Measurements from ENCODE around the gene TIMMDC1. TPM values are rescaled to one million over a fixed set of nuclear protein-coding genes. Genes with fewer than 3 reads are reported as not detected.

The TIMMDC1 gene
- total RNA-seq, 1 donor from 2014 or later = 91.7 TPM

DNA sequence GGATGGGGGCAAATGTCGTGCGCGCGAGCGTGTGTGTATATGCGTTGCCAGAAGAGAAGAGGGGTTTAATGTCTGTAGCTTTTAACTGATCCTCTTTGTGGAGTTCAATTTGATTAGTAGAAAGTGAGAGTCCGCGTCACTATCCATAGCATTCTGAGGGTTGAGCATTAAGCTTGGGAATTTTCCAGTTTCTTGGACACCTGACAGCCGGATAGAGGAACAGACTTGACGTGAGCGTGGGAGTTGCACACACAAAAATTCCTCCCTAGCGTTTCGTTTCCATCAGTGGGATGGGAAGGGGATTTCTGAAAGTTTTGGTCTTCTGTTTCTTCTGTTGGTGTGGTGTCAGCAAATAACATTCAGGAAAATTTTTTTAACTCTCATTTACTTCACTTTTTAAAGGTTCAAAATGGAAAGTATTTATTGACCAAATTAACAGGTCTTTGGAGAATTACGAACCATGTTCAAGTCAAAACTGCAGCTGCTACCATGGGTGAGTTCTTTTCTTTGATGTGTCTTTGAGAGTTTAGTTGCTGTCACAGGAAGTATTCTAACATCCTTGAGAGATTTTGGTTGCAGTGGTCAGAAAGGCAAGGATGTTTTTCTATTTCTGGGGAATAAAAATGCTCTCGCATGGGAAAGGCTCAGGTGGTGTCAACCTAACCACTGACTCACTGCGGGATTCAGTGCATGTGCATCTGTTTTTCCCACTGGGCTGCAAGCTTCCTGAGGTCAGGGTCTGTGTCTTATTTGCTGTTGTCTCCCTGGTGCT lies 28.7 kb upstream of the TIMMDC1 start:
- Histone ChIP-seq H4K20me1 (ENCODE audit: low read depth) (no peaks in the 10 kb centered on the region), H3K27me3 (no peaks in the 10 kb centered on the region), H3K4me2 (peak overlapping the region; percentile 92), H3K27ac (no peak overlapping the region), H3K36me3 (no peaks in the 10 kb centered on the region), H3K4me3 (peak overlapping the region; percentile 98), H3K9me3 (ENCODE audit: low read depth) (no peaks in the 10 kb centered on the region), H3F3A (ENCODE audit: low read depth) (peaks cover 5% of the 10 kb centered on the region), H3K9ac (peak overlapping the region; percentile 76), H3K79me2 (ENCODE audit: low read depth) (peaks cover 14% of the 10 kb centered on the region), H2AFZ (replicated peaks) (peak overlapping the region; percentile 100), H3K4me1 (peaks cover 6% of the 10 kb centered on the region)
- Mint-ChIP-seq H3K36me3 (peaks cover 11% of the 10 kb centered on the region), H3K27me3 (ENCODE audit: insufficient read depth, low read depth) (no peaks in the 10 kb centered on the region), H3K4me3 (peak overlapping the region; percentile 97), H3K9me3 (no peaks in the 10 kb centered on the region), H3K4me1 (peaks cover 24% of the 10 kb centered on the region), H3K27ac (peak overlapping the region; percentile 85)
- no peak for DNase-seq (ENCODE audit: low spot score)
- no peak for TF ChIP-seq EZH2phosphoT487 (IDR thresholded peaks at IDR 0.05)
- TF ChIP-seq EZH2 (IDR thresholded peaks at IDR 0.05) = no peak

DNA sequence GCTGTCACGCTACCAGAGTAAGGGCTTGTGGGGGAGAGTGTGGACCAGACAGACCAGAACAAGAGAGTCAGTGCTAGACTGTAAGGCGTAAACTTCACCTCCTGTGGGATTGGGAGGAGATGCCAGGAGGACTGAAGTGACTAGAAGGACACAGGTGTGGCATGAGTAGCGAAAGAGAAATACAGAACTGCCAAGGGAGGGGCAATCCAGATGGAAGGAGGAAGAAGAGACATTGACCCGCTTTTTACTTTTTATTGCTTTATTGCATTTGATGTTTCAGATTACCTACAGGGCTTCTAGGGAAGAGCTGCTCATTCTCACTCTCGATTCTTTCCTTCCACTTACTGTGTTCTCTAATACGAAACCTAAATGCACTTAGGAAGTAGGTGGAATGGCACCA lies 27.5 kb upstream of the TIMMDC1 start:
- Histone ChIP-seq H3K9me3 (ENCODE audit: low read depth) (no peaks in the 10 kb centered on the region), H3K9ac (no peak overlapping the region), H3K27ac (no peak overlapping the region), H3K27me3 (no peaks in the 10 kb centered on the region), H3K36me3 (no peaks in the 10 kb centered on the region), H3K4me2 (no peak overlapping the region), H3K4me1 (peaks cover 6% of the 10 kb centered on the region), H3K79me2 (ENCODE audit: low read depth) (peaks cover 14% of the 10 kb centered on the region), H3K4me3 (no peak overlapping the region), H4K20me1 (ENCODE audit: low read depth) (no peaks in the 10 kb centered on the region), H2AFZ (replicated peaks) (no peak overlapping the region), H3F3A (ENCODE audit: low read depth) (peaks cover 5% of the 10 kb centered on the region)
- Mint-ChIP-seq H3K4me3 (peak overlapping the region; percentile 57), H3K27me3 (ENCODE audit: insufficient read depth, low read depth) (no peaks in the 10 kb centered on the region), H3K4me1 (peaks cover 24% of the 10 kb centered on the region), H3K9me3 (no peaks in the 10 kb centered on the region), H3K36me3 (peaks cover 11% of the 10 kb centered on the region), H3K27ac (peak overlapping the region; percentile 12)
- DNase-seq (ENCODE audit: low spot score) = no peak
- TF ChIP-seq EZH2 (IDR thresholded peaks at IDR 0.05) (no peak), EZH2phosphoT487 (IDR thresholded peaks at IDR 0.05) (no peak)
- TF ChIP-seq, protein P1, sequence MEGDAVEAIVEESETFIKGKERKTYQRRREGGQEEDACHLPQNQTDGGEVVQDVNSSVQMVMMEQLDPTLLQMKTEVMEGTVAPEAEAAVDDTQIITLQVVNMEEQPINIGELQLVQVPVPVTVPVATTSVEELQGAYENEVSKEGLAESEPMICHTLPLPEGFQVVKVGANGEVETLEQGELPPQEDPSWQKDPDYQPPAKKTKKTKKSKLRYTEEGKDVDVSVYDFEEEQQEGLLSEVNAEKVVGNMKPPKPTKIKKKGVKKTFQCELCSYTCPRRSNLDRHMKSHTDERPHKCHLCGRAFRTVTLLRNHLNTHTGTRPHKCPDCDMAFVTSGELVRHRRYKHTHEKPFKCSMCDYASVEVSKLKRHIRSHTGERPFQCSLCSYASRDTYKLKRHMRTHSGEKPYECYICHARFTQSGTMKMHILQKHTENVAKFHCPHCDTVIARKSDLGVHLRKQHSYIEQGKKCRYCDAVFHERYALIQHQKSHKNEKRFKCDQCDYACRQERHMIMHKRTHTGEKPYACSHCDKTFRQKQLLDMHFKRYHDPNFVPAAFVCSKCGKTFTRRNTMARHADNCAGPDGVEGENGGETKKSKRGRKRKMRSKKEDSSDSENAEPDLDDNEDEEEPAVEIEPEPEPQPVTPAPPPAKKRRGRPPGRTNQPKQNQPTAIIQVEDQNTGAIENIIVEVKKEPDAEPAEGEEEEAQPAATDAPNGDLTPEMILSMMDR (IDR thresholded peaks at IDR 0.05) = no peak

DNA sequence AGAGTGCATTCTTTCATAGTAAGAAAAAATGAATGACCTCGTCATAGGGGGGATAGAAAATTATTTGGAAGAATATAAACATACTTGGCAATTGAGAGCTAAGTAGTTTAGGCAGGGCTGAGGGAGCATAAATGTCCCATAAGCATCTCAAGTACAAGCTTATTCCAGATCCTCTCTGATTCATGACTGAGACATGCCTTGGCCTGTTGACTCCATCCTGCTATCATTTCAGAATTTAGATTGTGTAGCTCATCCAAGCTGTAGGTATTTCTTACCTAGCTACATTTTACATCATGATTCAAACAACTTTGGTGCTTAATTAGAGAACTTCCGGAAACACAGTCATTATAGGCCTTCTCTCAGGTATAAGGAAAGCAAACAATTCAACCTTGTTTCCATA lies 17.3 kb upstream of the TIMMDC1 start:
- Histone ChIP-seq H3K27ac (no peak overlapping the region), H4K20me1 (ENCODE audit: low read depth) (no peaks in the 10 kb centered on the region), H3K9me3 (ENCODE audit: low read depth) (no peaks in the 10 kb centered on the region), H3K9ac (no peak overlapping the region), H3K36me3 (peaks cover 5% of the 10 kb centered on the region), H2AFZ (replicated peaks) (no peak overlapping the region), H3K79me2 (ENCODE audit: low read depth) (no peaks in the 10 kb centered on the region), H3K27me3 (no peaks in the 10 kb centered on the region), H3K4me1 (no peaks in the 10 kb centered on the region), H3K4me3 (no peak overlapping the region), H3K4me2 (no peak overlapping the region), H3F3A (ENCODE audit: low read depth) (no peaks in the 10 kb centered on the region)
- no peaks in the 10 kb centered on the region for H3K9me3 Mint-ChIP-seq
- TF ChIP-seq, protein P1 (IDR thresholded peaks at IDR 0.05) = no peak
- TF ChIP-seq EZH2 (IDR thresholded peaks at IDR 0.05) (no peak), EZH2phosphoT487 (IDR thresholded peaks at IDR 0.05) (no peak)
- no peak overlapping the region for H3K27ac Mint-ChIP-seq
- no peaks in the 10 kb centered on the region for H3K4me1 Mint-ChIP-seq
- no peaks in the 10 kb centered on the region for H3K27me3 Mint-ChIP-seq (ENCODE audit: insufficient read depth, low read depth)
- H3K4me3 Mint-ChIP-seq = no peak overlapping the region
- no peak for DNase-seq (ENCODE audit: low spot score)
- peaks cover 5% of the 10 kb centered on the region for H3K36me3 Mint-ChIP-seq

DNA sequence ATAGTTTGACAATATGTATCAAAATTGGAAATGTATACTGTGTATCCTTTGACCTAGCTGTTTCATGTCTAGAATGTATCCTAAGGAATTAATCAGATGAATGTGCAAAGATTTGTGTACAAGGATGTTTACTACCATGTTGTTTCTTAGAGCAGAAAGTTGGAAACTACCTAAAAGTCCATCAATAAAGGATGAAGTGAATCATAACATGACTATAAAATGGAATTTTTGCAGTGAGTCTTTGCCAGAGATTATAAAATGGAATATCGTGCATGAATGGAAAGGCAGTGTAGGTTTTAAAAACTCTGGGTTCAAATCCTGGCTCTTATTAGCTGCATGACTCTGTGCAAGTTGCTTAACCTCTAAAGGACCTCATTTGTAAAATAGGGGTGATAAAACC lies 15.2 kb upstream of the TIMMDC1 start:
- Mint-ChIP-seq H3K4me1 (no peaks in the 10 kb centered on the region), H3K4me3 (no peak overlapping the region), H3K27ac (no peak overlapping the region), H3K9me3 (no peaks in the 10 kb centered on the region), H3K36me3 (peaks cover 4% of the 10 kb centered on the region), H3K27me3 (ENCODE audit: insufficient read depth, low read depth) (no peaks in the 10 kb centered on the region)
- Histone ChIP-seq H3K4me3 (no peak overlapping the region), H4K20me1 (ENCODE audit: low read depth) (no peaks in the 10 kb centered on the region), H2AFZ (replicated peaks) (no peak overlapping the region), H3K27ac (no peak overlapping the region), H3F3A (ENCODE audit: low read depth) (no peaks in the 10 kb centered on the region), H3K79me2 (ENCODE audit: low read depth) (no peaks in the 10 kb centered on the region), H3K4me2 (no peak overlapping the region), H3K9ac (no peak overlapping the region), H3K36me3 (peaks cover 5% of the 10 kb centered on the region), H3K9me3 (ENCODE audit: low read depth) (no peaks in the 10 kb centered on the region), H3K4me1 (no peaks in the 10 kb centered on the region), H3K27me3 (no peaks in the 10 kb centered on the region)
- no peak for DNase-seq (ENCODE audit: low spot score)
- no peak for TF ChIP-seq EZH2 (IDR thresholded peaks at IDR 0.05)
- no peak for TF ChIP-seq EZH2phosphoT487 (IDR thresholded peaks at IDR 0.05)
- TF ChIP-seq, protein P1 (IDR thresholded peaks at IDR 0.05) = no peak

All from neural progenitor cell (in vitro differentiated cells).